Measurements from ENCODE around the gene VPS26C. TPM values are rescaled to one million over a fixed set of nuclear protein-coding genes. Genes with fewer than 3 reads are reported as not detected.

The VPS26C gene
- total and polyA plus RNA-seq, 10 of the 15 experiments (the other 5 are each of a cell fraction or from before 2014, with no cell fraction given): 32.5 to 65.1 (median 48.0) TPM

DNA sequence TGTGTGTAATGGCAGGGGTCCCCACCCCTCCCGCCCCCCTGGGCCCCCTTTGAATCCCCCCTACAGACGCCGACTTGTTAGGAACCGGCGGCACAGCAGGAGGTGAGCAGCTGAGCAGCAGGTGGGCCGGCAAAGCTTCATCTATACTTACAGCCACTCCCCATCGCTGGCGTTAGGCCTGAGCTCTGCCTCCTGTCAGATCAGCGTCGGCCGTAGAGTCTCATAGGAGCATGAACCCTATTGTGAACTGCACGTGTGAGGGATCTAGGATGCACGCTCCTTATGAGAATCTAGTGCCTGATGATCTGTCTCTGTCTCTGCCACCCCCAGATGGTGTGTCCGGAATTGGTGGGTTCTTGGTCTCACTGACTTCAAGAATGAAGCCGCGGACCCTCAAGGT, 14.9 kb upstream of the VPS26C start:
- no TSS peak for BruUV-seq (replicated peaks)
- no peaks in the 10 kb centered on the region for H4K20me1 ChIP-seq (ENCODE audit: control insufficient read depth, insufficient read depth)
- H3K27ac ChIP-seq (ENCODE audit: control insufficient read depth, insufficient read depth): no peak overlapping the region
- H3K9me3 ChIP-seq (replicated peaks; ENCODE audit: control insufficient read depth, insufficient read depth, low read length): no peaks in the 10 kb centered on the region; the same call in 2 of the 3 replicates
- no peaks in the 10 kb centered on the region for H3K36me3 ChIP-seq (ENCODE audit: control insufficient read depth in 2 of 2, insufficient read depth in 2 of 2, low read length in 1 of 2)
- 71% methylated on average over 11 of the region's 16 CpGs for WGBS (ENCODE audit: insufficient coverage, insufficient replicate concordance, low lambda C conversion rate, missing lambda C conversion rate)
- no peak overlapping the region for H3K4me3 ChIP-seq
- CTCF ChIA-PET: interaction anchor here (0.6 kb wide), 1 partner anchor 115 kb away, joined by 3 read pairs; no protein-coding TSS in a partner anchor
- RAD21 ChIA-PET (ENCODE audit: unreplicated experiment): no interaction called here
- TF ChIP-seq LARP7 (IDR thresholded peaks at IDR 0.05): no peak
- TF ChIP-seq EED (IDR thresholded peaks at IDR 0.05; ENCODE audit: low read depth): no peak
- TF ChIP-seq, protein P1, sequence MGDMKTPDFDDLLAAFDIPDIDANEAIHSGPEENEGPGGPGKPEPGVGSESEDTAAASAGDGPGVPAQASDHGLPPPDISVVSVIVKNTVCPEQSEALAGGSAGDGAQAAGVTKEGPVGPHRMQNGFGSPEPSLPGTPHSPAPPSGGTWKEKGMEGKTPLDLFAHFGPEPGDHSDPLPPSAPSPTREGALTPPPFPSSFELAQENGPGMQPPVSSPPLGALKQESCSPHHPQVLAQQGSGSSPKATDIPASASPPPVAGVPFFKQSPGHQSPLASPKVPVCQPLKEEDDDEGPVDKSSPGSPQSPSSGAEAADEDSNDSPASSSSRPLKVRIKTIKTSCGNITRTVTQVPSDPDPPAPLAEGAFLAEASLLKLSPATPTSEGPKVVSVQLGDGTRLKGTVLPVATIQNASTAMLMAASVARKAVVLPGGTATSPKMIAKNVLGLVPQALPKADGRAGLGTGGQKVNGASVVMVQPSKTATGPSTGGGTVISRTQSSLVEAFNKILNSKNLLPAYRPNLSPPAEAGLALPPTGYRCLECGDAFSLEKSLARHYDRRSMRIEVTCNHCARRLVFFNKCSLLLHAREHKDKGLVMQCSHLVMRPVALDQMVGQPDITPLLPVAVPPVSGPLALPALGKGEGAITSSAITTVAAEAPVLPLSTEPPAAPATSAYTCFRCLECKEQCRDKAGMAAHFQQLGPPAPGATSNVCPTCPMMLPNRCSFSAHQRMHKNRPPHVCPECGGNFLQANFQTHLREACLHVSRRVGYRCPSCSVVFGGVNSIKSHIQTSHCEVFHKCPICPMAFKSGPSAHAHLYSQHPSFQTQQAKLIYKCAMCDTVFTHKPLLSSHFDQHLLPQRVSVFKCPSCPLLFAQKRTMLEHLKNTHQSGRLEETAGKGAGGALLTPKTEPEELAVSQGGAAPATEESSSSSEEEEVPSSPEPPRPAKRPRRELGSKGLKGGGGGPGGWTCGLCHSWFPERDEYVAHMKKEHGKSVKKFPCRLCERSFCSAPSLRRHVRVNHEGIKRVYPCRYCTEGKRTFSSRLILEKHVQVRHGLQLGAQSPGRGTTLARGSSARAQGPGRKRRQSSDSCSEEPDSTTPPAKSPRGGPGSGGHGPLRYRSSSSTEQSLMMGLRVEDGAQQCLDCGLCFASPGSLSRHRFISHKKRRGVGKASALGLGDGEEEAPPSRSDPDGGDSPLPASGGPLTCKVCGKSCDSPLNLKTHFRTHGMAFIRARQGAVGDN (IDR thresholded peaks at IDR 0.05): no peak
- TF ChIP-seq ASH2L (IDR thresholded peaks at IDR 0.05; ENCODE audit: borderline replicate concordance, low read depth): no peak
- TF ChIP-seq CHD1 (IDR thresholded peaks at IDR 0.05; ENCODE audit: low read depth, low read length): no peak
- no peak for TF ChIP-seq MYB (IDR thresholded peaks at IDR 0.05; ENCODE audit: borderline replicate concordance, low read depth, low read length)
- TF ChIP-seq MYC (IDR thresholded peaks at IDR 0.05; ENCODE audit: insufficient read depth, insufficient read length, insufficient replicate concordance, low read length, severe bottlenecking): no peak
- TF ChIP-seq, protein P2, sequence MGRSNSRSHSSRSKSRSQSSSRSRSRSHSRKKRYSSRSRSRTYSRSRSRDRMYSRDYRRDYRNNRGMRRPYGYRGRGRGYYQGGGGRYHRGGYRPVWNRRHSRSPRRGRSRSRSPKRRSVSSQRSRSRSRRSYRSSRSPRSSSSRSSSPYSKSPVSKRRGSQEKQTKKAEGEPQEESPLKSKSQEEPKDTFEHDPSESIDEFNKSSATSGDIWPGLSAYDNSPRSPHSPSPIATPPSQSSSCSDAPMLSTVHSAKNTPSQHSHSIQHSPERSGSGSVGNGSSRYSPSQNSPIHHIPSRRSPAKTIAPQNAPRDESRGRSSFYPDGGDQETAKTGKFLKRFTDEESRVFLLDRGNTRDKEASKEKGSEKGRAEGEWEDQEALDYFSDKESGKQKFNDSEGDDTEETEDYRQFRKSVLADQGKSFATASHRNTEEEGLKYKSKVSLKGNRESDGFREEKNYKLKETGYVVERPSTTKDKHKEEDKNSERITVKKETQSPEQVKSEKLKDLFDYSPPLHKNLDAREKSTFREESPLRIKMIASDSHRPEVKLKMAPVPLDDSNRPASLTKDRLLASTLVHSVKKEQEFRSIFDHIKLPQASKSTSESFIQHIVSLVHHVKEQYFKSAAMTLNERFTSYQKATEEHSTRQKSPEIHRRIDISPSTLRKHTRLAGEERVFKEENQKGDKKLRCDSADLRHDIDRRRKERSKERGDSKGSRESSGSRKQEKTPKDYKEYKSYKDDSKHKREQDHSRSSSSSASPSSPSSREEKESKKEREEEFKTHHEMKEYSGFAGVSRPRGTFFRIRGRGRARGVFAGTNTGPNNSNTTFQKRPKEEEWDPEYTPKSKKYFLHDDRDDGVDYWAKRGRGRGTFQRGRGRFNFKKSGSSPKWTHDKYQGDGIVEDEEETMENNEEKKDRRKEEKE (IDR thresholded peaks at IDR 0.05): no peak
- TF ChIP-seq ZNF622 (IDR thresholded peaks at IDR 0.05): no peak
- TF ChIP-seq JUNB (IDR thresholded peaks at IDR 0.05): no peak
- no peak for TF ChIP-seq NRF1 (conservative IDR thresholded peaks at IDR 0.05; ENCODE audit: low read depth, low read length)
- no peak for TF ChIP-seq PAX5 (IDR thresholded peaks at IDR 0.05; ENCODE audit: borderline replicate concordance, low read depth, low read length)
- TF ChIP-seq CREM (IDR thresholded peaks at IDR 0.05; ENCODE audit: low read depth): no peak
- TF ChIP-seq ZNF24 (IDR thresholded peaks at IDR 0.05): no peak
- TF ChIP-seq, protein P3, sequence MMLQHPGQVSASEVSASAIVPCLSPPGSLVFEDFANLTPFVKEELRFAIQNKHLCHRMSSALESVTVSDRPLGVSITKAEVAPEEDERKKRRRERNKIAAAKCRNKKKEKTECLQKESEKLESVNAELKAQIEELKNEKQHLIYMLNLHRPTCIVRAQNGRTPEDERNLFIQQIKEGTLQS (IDR thresholded peaks at IDR 0.05; ENCODE audit: borderline replicate concordance, extremely low read depth, low read depth, low read length): no peak
- TF ChIP-seq SRF (IDR thresholded peaks at IDR 0.05; ENCODE audit: low read depth in 2 of 2, low read length in 2 of 2): no peak
- TF ChIP-seq RUNX3 (IDR thresholded peaks at IDR 0.05; ENCODE audit: low read length): no peak
- TF ChIP-seq CBX5 (IDR thresholded peaks at IDR 0.05; ENCODE audit: low read depth): no peak
- POLR2A ChIA-PET: no interaction called here
- H3K4me1 ChIP-seq (ENCODE audit: control insufficient read depth, insufficient read depth, low read length): no peaks in the 10 kb centered on the region
- H3K9ac ChIP-seq (ENCODE audit: control insufficient read depth, insufficient read depth, low read length): no peak overlapping the region
- no peak overlapping the region for H2AFZ ChIP-seq (ENCODE audit: control insufficient read depth, low read depth, low read length)
- no peak overlapping the region for H3K4me2 ChIP-seq (ENCODE audit: control insufficient read depth, insufficient read depth)
- ATAC-seq (no peak), FAIRE-seq (no peak), DNase-seq (ENCODE audit: low read depth, low spot score) (no peak)
- SMC1A ChIA-PET (ENCODE audit: uncharacterized antibody, unreplicated experiment): no interaction called here
- H3K79me2 ChIP-seq (ENCODE audit: control insufficient read depth, insufficient read depth, low read length): no peaks in the 10 kb centered on the region
- H3K27me3 ChIP-seq (replicated peaks in 1 of 2; ENCODE audit: control insufficient read depth in 2 of 2, insufficient read depth in 2 of 2, low read length in 1 of 2): no peaks in the 10 kb centered on the region
- in situ Hi-C loops (cut with MboI) (no loop called here), intact Hi-C loops (cut with micrococcal nuclease; ENCODE audit: unreplicated experiment) (no loop called here)
